Thyroid gland (tissue), 4 donors: Measurements from ENCODE around the gene NUDT3. TPM values are rescaled to one million over a fixed set of nuclear protein-coding genes. Genes with fewer than 3 reads are reported as not detected.

ENCODE experiments used
- DNase-seq, 2 donors: peaks; one replicate each; pipeline ENCODE4 v3.0.0-alpha.2; 2019
- H3K27ac ChIP-seq, 3 donors: fragments of 200-600 bp; sonication (generic); 1 replicate in 2 of 3; 2 replicates in 1 of 3; pipeline ENCODE4 v1.5.1; 2016 to 2019; ENCODE audit warnings: mild to moderate bottlenecking in 1 of 3, moderate library complexity in 1 of 3
- H3K27me3 ChIP-seq: fragments of 200-600 bp; sonication (generic); one replicate; pipeline ENCODE4 v1.5.1; 2019
- H3K36me3 ChIP-seq, 2 donors: fragments of 200-600 bp; sonication (generic); one replicate each; pipeline ENCODE4 v1.5.1; 2016 to 2019
- H3K4me1 ChIP-seq, 2 donors: fragments of 200-600 bp; sonication (generic); one replicate each; pipeline ENCODE4 v1.5.1; 2017 to 2019
- H3K4me3 ChIP-seq, 3 donors: fragments of 200-600 bp; sonication (generic); replicated peaks in 1 of 3; 1 replicate in 2 of 3; 2 replicates in 1 of 3; pipeline ENCODE4 v1.5.1; 2016; ENCODE audit warnings: mild to moderate bottlenecking in 1 of 3
- H3K9me3 ChIP-seq: fragments of 200-600 bp; sonication (generic); one replicate; pipeline ENCODE4 v1.5.1; 2017
- POLR2A ChIP-seq, 2 donors: fragments of 450-650 bp; IDR thresholded peaks; one replicate each; pipeline ENCODE4 v1.6.1; 2017; ENCODE audit warnings: antibody characterized with exemption in 2 of 2, mild to moderate bottlenecking in 2 of 2, moderate library complexity in 1 of 2
- WGBS, 2 donors: methylation state at CpG; one replicate each; pipeline ENCODE4 v1.1.5; 2017; 5-methylcytosine and 5-hydroxymethylcytosine counted together
- intact Hi-C: fragments of 100-400 bp; cut with DNase I; formaldehyde crosslinking; loops from one replicate; pipeline ENCODE4 v1.15.1; 2023
- total RNA-seq, 4 donors: library from RNA; depleted of rRNA; stranded (reverse); fragments of >200 nt; gene quantifications; one replicate each; pipeline ENCODE4 v1.2.3, GENCODE V29; 2016
- TF ChIP-seq, protein P1 (sequence below), 6 experiments: fragments of 200-600 bp in 3 of 6; fragments of 450-650 bp in 3 of 6; sonication (generic) in 3 of 6; IDR thresholded peaks; one replicate each; pipeline ENCODE4 v1.5.1; 2016 to 2019; ENCODE audit warnings: antibody characterized with exemption in 6 of 6, mild to moderate bottlenecking in 2 of 6, inconsistent platforms in 1 of 6, moderate library complexity in 1 of 6

The NUDT3 gene
- total RNA-seq, 4 donors from 2014 or later, result 68.1 to 98.9 (median 75.5) TPM

DNA sequence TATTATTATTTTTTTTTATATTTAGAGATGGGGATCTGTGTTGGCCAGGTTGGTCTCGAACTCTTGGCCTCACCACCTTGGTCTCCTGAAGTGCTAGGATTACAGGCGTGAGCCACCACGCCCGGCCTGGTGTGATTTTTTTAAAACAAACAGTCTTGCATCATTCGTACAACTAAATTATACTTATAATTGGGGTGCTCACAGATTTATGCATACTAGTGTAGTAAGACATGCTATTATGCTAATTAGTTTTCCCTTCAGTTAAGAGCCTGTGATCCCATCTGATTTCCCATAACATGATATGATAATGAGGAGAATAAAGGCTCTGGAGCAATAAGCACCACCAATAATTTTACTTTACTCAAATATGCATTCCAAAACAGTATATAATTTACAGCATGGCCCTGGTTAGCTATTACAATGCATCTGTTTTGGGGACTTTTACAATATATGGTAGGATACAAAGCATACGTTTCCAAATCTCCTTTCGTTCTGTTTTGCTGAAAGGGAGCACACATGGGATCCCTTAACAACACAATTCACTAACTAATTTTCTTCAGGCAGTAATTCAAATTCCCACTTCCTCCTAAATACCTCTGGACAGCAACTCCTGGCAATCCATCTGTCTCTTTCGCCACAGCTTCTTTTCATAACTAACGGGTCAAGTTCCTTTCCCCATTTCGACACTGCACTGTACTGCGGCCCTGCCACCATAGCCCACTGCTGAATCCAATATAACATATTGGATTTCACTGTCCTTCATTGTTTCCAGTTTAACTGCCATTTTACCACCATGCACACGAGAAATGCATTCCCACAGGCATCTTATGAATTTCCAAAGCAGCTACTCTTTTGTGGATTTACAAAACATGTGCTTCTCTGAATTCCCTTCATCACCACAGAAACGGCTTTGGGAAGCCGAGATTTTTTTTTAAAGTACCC is 1.7 kb downstream of the NUDT3 start:
- H3K4me1 ChIP-seq, result peaks cover 13 to 38% of the 10 kb centered on the region in 2 donors
- 38 to 41% methylated on average over 14 of the region's 14 CpGs for WGBS, 2 donors
- H3K4me3 ChIP-seq, result peak overlapping the region in 2 of 3 donors; percentile 74 to 94
- peak; percentile 13 to 24 for DNase-seq
- no peaks in the 10 kb centered on the region for H3K9me3 ChIP-seq
- H3K27ac ChIP-seq, result peak overlapping the region in 2 of 3 donors; percentile 93 to 95
- no peaks in the 10 kb centered on the region for H3K27me3 ChIP-seq
- TF ChIP-seq, protein P1, sequence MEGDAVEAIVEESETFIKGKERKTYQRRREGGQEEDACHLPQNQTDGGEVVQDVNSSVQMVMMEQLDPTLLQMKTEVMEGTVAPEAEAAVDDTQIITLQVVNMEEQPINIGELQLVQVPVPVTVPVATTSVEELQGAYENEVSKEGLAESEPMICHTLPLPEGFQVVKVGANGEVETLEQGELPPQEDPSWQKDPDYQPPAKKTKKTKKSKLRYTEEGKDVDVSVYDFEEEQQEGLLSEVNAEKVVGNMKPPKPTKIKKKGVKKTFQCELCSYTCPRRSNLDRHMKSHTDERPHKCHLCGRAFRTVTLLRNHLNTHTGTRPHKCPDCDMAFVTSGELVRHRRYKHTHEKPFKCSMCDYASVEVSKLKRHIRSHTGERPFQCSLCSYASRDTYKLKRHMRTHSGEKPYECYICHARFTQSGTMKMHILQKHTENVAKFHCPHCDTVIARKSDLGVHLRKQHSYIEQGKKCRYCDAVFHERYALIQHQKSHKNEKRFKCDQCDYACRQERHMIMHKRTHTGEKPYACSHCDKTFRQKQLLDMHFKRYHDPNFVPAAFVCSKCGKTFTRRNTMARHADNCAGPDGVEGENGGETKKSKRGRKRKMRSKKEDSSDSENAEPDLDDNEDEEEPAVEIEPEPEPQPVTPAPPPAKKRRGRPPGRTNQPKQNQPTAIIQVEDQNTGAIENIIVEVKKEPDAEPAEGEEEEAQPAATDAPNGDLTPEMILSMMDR (IDR thresholded peaks at IDR 0.05), result no peak
- no peak for TF ChIP-seq POLR2A (IDR thresholded peaks at IDR 0.05)
- no peaks in the 10 kb centered on the region for H3K36me3 ChIP-seq
- intact Hi-C loops, result no loop called here

DNA sequence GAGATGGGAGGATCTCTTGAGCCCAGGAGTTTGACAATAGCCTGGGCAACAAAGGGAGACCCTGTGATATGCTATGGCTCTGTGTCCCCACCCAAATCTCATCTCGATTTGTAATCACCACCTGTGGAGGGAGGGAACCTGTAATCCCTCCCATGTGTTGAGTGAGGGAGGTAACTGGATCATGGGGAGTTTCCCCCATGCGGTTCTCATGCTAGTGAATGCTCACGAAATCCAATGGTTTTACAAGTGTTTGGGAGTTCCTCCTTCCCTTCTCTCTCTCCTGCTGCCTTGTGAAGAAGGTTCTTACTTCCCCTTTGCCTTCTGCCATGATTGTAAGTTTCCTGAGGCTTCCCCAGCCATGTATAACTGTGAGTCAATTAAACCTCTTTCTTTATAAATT is 3.4 kb downstream of the NUDT3 start:
- Histone ChIP-seq H3K27ac (no peak overlapping the region), H3K9me3 (no peaks in the 10 kb centered on the region), H3K27me3 (no peaks in the 10 kb centered on the region), H3K4me3 (no peak overlapping the region), H3K4me1 (peaks cover 30 to 56% of the 10 kb centered on the region in 2 donors), H3K36me3 (no peaks in the 10 kb centered on the region)
- no peak for TF ChIP-seq POLR2A (IDR thresholded peaks at IDR 0.05)
- TF ChIP-seq, protein P1 (IDR thresholded peaks at IDR 0.05), result no peak
- intact Hi-C loops, result no loop called here
- WGBS, 2 donors, result 76 to 80% methylated on average over 3 of the region's 3 CpGs
- no peak for DNase-seq

DNA sequence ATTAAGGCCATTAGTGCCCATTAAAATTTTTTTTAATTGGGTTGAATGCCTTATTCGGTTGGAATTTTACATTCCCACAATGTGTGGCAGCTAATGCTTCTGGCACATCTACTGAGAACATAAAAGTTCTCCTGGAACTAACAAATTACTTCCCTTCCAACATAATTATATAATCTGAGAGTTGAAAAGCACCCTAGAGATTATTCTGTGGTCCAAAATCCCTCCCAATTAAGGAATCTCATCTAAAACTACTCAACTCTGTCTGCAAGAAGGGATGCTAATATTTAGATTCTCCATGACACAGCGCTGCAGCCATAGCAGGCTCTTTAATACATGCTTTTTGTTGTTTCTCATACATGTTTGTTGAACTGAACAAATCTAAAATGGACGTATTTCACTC is 4.0 kb downstream of the NUDT3 start:
- WGBS, 2 donors, result 75 to 77% methylated on average over 3 of the region's 3 CpGs
- no peak for DNase-seq
- TF ChIP-seq POLR2A (IDR thresholded peaks at IDR 0.05), result no peak
- TF ChIP-seq, protein P1 (IDR thresholded peaks at IDR 0.05), result no peak
- intact Hi-C loops, result no loop called here
- Histone ChIP-seq H3K4me3 (no peak overlapping the region), H3K27ac (no peak overlapping the region), H3K27me3 (no peaks in the 10 kb centered on the region), H3K36me3 (no peaks in the 10 kb centered on the region), H3K4me1 (peaks cover 35 to 59% of the 10 kb centered on the region in 2 donors), H3K9me3 (no peaks in the 10 kb centered on the region)

DNA sequence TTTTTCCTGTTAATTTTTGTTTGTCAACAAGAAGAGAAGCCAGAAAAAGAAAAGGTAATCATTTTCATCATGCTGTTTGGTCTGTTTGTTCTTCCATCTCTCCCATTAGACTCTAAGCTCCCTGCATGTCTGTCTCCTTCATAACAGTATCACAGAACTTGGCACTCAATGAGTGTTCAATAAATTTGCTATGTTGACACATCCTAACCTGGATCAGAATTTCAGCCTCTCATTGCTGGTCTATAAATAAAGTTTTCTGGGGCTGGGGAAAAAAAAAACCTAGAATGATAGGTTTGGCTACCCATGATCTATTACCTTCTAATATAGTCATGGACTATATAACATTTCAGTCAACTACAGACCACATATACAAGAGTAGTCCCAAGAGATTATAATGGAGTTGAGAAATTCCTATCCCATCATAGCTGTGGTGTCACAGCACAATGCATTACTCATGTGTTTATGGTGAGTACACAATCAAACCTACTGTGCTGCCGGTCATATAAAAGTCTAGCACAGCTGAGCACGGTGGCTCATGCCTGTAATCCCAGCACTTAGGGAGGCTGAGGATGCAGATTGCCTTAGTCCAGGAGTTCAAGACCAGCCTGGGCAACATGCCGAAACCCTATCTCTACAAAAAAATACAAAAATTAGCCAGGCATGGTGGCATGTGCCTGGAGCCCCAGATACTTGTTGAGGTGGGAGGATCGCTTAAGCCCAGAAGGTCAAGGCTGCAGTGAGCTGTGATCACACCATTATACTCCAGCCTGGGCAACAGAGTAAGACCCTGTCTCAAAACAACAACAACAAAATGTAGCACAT is 5.9 kb downstream of the NUDT3 start:
- no peaks in the 10 kb centered on the region for H3K36me3 ChIP-seq
- DNase-seq, result no peak
- H3K27ac ChIP-seq, result peak overlapping the region in 1 of 3 donors; percentile 97
- 90 to 93% methylated on average over 4 of the region's 4 CpGs for WGBS, 2 donors
- intact Hi-C loops, result no loop called here
- no peak for TF ChIP-seq POLR2A (IDR thresholded peaks at IDR 0.05)
- TF ChIP-seq, protein P1 (IDR thresholded peaks at IDR 0.05), result no peak
- H3K4me3 ChIP-seq, result no peak overlapping the region
- no peaks in the 10 kb centered on the region for H3K9me3 ChIP-seq
- H3K27me3 ChIP-seq, result no peaks in the 10 kb centered on the region
- peaks cover 46 to 67% of the 10 kb centered on the region in 2 donors for H3K4me1 ChIP-seq
